GM12865 (cell line): ENCODE measurements around the gene ECSIT.
"Not testable (repeated sequence)": the region's sequence is repeated elsewhere in the genome, so short reads cannot be mapped to it uniquely, and the experiment has no call there.

Experiments used
- DNase-seq: peaks from one replicate; pipeline ENCODE4 v3.0.0; 2010; ENCODE audit warnings: low read depth
- H3K4me3 ChIP-seq: 2 replicates; pipeline ENCODE4 v1.5.1; 2011; ENCODE audit warnings: mild to moderate bottlenecking, low read depth, low read length, control low read depth
- TF ChIP-seq, protein P1 (sequence below): IDR thresholded peaks from 2 replicates; pipeline ENCODE4 v1.5.1; 2011; ENCODE audit warnings: low read length, control low read depth, low read depth, inconsistent platforms; ENCODE audit not compliant: insufficient read depth; ENCODE audit errors: missing control alignments

Gene ECSIT

DNA sequence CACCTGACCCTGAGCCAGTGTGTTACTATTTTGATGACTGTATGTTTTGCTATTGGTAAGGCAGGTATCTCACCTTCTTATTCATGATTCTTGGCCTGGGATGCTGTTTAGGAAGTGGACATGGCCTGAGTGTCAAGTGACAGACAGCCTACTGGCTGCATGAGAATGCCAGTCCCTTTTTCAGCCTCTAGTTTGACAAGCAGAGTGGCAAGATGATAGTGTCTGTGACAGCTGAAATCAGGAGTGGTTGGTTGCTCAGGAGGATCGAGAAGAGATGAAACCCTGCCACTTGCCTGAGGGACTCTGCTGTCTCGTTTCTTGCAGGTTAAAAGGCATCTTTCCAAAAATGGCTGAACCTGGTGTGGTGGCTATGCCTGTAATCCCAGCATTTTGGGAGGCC is 37.2 kb upstream of the ECSIT start:
- H3K4me3 ChIP-seq, result no peak overlapping the region
- DNase-seq, result no peak

GRCh38 chr19:11565649-11565980 is 36.7 kb upstream of the ECSIT start:
- DNase-seq, result not testable (repeated sequence)

More for the DNA sequence above, 37.2 kb upstream of the ECSIT start:
- TF ChIP-seq, protein P1, sequence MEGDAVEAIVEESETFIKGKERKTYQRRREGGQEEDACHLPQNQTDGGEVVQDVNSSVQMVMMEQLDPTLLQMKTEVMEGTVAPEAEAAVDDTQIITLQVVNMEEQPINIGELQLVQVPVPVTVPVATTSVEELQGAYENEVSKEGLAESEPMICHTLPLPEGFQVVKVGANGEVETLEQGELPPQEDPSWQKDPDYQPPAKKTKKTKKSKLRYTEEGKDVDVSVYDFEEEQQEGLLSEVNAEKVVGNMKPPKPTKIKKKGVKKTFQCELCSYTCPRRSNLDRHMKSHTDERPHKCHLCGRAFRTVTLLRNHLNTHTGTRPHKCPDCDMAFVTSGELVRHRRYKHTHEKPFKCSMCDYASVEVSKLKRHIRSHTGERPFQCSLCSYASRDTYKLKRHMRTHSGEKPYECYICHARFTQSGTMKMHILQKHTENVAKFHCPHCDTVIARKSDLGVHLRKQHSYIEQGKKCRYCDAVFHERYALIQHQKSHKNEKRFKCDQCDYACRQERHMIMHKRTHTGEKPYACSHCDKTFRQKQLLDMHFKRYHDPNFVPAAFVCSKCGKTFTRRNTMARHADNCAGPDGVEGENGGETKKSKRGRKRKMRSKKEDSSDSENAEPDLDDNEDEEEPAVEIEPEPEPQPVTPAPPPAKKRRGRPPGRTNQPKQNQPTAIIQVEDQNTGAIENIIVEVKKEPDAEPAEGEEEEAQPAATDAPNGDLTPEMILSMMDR, result no peak

DNA sequence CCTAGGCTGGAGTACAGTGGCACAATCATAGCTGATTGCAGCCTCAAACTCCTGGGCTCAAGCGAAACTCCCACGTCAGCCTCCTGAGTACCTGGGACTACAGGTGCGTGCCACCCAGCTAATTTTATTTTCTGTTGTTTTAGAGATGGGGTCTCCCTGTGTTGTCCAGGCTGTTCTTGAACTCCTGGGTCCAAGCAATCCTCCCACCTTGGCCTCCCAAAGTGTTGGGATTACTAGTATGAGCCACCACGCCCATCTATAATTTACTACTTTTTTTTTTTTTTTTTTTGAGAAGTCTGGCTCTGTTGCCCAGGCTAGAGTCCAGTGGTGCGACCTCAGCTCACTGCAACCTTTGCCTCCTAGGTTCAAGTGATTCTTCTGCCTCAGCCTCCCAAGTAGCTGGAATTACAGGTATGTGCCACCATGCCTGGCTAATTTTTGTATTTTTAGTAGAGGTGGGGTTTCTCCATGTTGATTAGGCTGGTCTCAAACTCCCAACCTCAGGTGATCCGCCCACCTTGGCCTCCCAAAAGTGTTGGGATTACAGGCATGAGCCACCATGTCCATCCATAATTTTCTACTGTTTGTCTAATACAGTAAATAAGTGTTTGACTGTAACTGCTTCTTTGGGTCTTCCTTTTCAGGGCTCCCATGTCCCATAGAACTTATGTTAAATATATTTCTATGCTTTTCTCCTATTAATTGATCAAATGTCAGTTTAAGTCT is 35.3 kb upstream of the ECSIT start:
- not testable (repeated sequence) for DNase-seq, H3K4me3 ChIP-seq

More at GRCh38 chr19:11565649-11565980, 36.7 kb upstream of the ECSIT start:
- not testable (repeated sequence) for H3K4me3 ChIP-seq

DNA sequence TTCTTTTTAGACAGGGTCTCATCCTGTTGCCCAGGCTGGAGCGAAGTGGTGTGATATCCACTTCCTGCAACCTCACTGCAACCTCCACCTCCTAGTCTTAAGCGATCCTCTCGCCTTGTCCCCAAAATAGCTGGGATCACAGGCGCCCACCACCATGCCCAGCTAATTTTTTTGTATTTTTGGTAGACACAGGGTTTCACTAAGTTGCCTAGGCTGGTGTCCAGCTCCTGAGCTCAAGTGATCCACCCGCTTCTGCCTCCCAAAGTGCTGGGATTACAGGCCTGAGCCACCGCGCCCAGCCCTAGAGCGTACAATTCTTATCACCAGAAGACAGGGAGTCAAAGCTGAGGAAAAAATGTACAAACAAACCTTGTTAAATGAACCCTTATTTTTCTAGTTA is 34.6 kb upstream of the ECSIT start:
- DNase-seq, result no peak
- TF ChIP-seq, protein P1, result no peak
- no peak overlapping the region for H3K4me3 ChIP-seq

- TF ChIP-seq, protein P1, result peak; percentile 80
- DNase-seq, result peak; percentile 93
- peak overlapping the region; percentile 94 for H3K4me3 ChIP-seq
Measured at GRCh38 chr19:11560404-11561051, 31.6 kb upstream of the ECSIT start.

DNA sequence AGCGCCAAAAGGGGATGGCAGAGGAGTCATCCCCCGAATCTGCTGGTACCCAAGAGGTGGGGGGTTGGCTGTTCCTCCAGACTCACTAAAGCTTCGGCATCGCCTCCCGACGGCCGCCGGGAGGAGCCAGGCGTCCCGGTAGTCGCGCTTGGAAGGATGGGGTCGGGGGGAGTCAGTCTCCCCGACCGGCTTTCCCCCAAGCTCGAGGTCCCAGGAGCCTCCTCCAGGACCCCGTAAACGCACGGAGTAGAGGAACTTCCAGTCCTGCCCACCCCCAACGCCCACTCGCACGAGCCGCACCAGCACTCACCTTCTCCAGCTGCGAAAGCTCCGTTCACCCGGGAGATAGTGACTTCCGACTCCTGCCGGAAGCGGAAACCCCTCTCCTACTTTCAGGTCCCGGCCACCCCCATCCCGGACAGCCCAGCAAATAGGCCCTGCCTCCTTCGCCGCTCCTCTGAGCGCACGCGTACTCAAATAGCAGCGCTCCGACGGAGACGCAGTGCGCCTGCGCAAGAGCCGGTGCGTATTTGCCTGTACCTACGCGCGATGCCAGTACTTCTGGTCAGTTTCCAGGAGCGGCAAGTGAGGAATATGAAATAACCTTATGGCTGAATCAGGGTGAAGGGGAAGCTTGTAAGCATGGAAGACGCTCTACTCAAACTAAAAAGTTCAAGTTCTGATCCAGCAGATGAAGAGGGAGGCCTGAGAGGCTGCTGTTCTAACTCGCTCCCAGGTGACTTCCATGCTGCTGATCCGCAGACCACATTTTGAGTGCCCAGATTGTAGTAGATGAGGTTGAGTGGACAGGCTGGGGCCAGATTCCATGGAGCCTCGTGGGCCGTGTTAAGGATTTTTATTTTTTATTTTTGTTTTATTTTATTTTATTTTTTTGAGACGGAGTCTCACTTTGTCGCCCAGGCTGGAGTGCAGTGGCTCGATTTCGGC is 30.2 kb upstream of the ECSIT start, which contains the start of gene ELOF1:
Gene ELOF1, minus strand, starts transcription at position 350 of the 948 bp plus-strand sequence. CDS start 4,883 bp downstream, outside the sequence.
- peak within 1 kb of the TSS; percentile 94 for H3K4me3 ChIP-seq
- TF ChIP-seq, protein P1, result no peak
- DNase-seq, result peak; percentile 99

DNA sequence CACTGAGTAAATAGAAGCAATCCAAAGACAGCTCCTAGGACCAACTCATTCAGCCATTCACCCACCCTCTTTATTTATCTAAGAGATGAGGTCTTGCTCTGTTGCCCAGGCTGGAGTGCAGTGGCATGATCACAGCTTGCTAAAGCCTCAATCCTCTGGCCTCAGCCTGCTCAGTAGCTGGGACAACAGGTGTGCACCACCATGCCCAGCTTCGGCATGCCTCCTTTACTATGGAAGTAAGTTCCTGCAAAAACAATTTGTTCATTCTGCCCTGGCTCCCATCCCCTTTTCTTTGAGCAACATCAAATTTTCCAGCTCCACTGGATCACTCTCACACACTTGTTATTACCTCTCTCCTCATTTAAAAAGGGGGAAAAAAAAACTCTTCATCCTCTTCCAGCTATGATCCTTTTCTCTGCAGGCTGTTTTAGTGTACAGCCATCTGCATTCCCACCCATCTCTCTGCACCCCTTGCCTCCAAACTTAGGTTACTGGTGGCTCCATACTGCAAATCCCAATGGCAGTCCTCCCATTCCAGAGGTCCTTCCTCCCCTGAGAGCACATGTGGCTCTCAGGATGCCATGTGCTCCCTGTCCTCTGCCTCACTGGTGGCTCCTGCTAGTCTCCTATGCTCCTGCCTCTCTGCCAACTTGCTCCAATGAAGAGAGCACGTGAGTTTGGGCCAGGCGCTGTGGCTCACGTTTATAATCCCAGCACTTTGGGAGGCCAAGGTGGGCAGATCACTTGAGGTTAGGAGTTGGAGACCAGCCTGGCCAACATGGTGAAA is 27.9 kb upstream of the ECSIT start:
- no peak for DNase-seq
- H3K4me3 ChIP-seq, result no peak overlapping the region
- TF ChIP-seq, protein P1, result no peak
